AML-193 (cell line): ENCODE data around the gene WFDC5.
"Not testable (repeated sequence)": the region's sequence is repeated elsewhere in the genome, so short reads cannot be mapped to it uniquely, and the experiment has no call there.

Experiments used
- DNase-seq, 2 experiments: peaks; one replicate each; lab custom pipeline; 2025; lab: John Stamatoyannopoulos, UW

WFDC5 gene

GRCh38 chr20:45114465-45115385 is at the start of gene WFDC5:
Gene WFDC5 (minus strand): TSS chr20:45115174. CDS start chr20:45115083, 91 bp downstream.
- no peak for DNase-seq

DNA sequence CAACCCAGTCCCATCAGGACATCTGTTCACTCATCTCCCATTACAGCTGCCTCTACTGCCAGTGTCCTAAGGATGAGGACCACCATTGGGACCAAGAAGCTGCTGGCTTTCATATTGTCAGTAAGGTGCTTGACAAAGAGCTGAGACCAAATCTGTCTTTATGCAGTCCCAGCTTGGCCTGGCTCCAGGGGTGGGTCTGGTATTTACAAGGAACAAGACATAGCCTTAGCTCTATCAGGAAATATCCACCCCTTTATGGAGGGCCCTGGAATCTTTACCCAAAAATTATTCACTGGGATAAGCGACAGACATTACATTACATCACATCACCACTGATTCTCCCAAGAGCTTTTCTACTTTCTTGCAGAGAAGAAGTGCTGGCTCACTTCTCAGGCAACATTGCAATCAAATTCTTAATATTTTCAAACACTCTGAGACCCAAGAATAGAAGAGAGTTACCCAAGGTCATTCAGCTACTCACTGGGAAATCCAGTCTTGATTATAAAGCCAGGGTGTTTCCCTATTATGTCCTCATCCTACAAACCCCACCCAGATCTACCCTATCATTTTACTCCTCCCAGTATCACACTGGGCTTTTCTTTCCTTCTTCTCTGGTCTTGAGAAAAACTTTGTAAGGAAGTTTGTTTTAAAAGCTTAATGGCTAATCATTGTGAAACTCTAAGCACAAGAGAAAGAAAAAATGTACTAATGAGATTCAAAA is 48.3 kb upstream of the WFDC5 start:
- DNase-seq: no peak

DNA sequence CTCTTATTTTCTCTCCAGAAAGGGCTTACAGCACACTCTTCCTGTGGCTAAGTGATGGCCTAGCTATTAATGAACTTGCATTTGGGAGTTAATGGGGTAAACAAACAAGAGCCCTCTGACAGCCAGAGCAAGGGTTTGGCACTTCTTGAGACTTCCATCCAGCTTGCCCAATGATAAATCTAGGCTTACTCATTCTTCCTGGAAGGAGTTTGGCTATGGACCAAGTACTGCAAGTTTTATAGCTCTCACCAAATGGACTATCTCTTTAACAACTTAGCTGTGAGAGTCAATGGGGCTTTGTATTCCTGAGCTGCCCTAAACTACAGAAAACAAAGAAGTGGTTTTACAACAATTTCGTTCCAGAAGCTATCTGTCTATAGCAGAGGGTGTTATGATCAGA is 43.0 kb upstream of the WFDC5 start:
- no peak for DNase-seq

DNA sequence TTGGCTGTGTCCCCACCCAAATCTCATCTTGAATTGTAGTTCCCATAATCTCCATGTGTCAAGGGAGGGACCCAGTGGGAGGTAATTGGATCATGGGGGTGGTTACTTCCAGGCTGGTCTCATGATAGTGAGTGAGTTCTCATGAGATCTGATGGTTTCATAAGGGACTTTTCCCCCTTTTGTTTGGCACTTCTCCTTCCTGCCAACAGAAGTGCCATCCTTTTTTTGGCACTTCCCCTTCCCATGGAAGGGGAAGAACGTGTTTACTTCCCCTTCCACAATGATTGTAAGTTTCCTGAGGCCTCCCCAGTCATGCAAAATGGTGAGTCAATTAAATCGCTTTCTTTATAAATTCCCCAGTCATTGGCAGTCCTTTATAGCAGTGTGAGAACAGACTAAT is 41.7 kb upstream of the WFDC5 start:
- no peak for DNase-seq

DNA sequence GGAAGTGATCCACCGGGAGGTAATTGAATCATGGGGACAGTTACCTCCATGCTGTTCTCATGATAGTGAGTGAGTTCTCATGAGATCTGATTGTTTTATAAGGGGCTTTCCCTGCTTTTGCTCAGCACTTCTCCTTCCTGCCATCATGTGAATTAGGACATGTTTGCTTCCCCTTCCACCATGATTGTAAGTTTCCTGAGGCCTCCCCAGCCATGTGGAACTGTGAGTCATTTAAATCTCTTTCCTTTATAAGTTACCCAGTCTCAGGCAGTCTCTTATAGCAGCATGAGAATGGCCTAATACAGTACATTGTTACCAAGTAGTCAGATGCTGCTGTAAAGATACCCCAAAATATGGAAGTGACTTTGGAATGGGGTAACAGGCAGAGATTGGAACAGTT is 39.8 kb upstream of the WFDC5 start:
- not testable (repeated sequence) for DNase-seq

- no peak for DNase-seq
Observed at GRCh38 chr20:45154183-45154582, 39.2 kb upstream of the WFDC5 start.

DNA sequence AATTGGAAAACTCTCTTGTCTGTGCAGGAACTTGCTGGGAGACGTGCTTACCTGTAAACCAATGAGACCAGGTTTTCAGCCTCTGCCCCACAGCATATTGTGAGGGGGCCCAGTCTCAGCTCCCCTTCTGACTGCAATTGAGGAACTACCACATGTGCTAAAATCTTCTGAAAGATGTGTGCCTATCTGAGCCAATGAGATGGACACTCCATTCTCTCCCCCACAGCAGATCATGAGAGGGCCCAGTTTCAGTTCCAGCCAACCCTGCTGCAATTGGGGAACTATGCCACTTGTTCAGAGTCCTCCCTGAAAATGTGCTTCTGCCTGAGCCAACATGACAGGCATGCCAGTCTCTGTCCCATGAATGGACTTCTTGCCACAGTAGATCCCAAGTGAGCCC is 38.8 kb upstream of the WFDC5 start:
- DNase-seq: no peak

DNA sequence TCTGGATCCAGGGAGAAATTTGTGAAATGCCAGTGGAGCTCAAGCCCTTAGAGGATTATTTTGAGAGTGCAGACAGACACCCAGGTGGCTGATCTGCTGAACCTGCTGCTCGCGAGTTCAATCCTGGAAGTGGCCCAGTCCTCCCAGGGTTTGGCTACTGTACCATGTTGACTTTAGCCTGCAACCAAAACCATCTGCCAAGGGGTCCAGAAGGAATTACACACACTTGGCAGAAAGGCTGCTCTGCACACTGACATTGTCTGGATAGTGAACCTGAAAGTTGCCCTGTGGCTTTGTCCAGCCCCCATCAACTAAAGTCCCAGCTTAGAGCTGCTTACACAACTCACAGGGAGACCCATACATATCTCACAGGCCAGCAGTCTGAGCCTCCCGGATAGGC is 38.2 kb upstream of the WFDC5 start:
- no peak for DNase-seq

DNA sequence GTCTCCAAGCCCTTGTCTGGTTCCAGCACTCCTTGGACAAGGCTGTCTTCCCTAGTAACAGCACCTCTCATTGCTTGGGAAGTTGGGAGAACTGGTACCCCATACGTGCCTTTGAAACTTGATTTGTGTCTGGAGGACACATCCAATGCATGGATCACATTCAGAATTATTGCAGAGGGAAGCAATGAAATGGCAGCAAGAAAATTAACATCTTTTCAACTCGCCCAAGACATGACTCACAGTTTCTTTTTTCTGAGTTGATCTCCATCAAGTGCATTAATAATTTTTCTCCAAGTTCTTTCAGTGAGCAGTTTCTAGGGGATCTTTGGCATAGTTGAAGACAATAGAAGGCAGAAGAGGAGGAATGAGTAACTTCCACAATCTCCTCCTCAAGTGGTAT is 37.4 kb upstream of the WFDC5 start:
- no peak for DNase-seq

DNA sequence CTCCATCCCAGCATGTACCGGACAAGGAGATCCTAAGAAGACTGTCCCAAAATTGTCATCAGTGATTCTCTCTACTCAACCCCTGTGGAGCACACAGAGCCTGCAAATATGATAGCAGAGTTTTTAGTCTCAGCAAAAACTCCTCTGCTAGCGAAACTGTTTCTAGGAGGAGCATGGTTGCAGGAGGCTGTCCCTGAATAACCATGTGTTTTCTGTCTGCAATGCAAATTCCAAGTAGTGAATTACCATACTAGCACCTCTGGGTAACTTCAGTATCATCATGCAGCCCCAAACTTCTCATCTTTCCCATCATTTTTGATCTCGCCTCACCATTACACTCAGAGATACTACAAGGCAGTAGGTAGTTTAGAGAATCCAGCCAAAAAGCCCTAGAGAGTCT is 34.1 kb upstream of the WFDC5 start:
- no peak for DNase-seq

DNA sequence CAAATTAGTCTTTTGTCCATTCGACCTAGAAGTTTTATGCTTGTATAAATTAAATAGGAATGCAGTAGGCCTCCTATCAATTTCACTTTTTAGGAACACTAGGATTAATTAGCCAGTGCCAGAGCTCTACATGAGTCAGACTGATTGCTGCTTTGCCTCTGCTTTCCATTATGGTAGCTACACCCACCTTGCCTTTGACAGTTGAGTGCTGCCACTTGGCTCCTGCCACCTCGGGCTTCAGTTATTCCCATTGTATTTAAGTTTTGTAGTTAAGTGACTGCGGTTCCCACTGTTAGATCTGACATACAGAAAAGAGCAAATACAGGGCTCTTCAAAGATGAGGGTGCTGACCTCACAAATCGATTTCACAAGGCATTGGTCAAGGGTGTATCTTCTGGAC is 25.9 kb upstream of the WFDC5 start:
- DNase-seq: no peak

DNA sequence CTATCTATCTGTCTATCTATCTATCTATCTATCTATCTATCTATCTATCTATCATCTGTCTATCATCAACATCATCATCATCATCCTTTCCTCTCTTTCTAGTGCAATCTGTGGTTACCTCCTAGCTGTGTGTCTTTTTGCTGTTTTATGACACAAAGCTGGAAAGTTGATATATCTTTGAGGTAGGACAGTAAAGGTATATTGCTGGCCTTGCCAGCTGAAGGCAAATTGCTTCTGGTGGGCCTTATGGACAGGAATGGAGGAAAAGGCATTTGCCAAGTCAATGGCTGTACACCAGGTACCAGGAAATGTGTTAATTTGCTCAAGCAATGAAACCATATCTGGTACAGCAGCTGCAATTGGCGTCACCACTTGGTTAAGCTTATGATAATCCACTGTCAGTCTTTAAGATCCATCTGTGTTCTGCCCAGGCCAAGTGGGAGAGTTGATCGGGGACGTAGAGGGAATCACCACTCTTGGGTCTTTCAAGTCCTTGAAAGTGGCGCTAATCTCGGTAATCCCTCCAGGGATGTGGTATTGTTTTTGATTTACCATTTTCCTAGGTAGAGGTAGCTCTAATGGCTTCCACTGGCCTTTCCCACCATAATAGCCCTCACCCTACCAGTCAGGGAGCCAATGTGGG is 24.9 kb upstream of the WFDC5 start:
- DNase-seq: not testable (repeated sequence)

DNA sequence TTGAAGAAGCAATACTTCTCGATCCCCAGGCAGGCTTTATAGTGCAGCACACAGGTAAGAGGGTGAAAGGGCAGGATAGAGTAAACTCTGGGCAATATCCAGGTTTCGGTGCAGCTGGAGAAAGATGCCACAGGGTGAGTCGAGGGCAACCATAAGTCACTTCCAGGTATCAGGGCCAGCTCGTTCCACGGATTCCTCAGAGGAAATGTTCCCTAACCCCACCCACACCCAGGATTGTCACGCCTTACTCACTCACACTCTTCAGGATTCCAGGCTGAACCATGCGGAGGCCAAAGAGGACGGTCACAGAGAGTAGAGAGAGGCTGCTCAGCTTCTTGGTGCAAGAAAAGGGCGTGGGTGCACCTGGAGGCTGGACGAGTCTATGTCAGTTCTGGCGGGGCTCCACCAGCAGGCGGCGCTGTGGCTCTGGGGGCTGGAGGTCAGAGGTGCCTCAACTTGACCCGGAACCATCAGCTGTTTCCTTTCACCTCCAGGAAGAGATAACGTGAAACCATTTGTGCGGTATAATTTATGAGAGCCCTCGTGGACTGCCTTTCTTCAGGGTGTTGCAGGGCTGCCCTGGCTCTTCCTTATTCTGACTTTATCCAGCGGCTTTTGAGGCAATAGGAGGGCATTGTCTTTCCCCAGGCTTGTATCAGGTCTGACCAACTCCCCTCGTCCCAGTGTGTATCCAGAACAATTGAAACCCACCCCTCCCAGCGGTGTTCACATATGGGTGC is 23.8 kb upstream of the WFDC5 start:
- peak; percentile 53 to 81 for DNase-seq

DNA sequence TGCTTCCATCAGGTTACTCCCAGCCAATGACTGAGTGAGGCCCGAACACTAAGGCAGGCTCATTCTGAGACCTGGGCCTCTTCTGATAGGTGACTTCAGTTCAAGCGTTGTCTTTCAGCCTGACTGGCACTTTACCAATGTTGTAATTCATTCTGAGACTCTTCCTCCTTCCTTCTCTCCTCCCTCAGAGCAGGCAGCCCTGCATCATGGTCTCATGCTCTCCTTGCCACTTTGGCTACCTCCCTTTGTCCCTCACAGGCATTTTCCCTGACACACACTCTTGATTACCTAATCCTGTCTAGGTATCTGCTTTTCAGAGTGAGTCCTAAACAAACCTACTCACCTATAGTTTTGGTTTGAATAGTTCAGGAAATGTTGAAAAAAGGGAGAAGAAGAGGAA is 21.9 kb upstream of the WFDC5 start:
- no peak for DNase-seq

- no peak for DNase-seq
Observed at GRCh38 chr20:45128099-45128498, 13.1 kb upstream of the WFDC5 start.

- DNase-seq: no peak
Observed at GRCh38 chr20:45124365-45124764, 9.4 kb upstream of the WFDC5 start, which contains the start of gene WFDC12. Gene WFDC12 (minus strand): TSS chr20:45124465. CDS start chr20:45124447, 18 bp downstream.

DNA sequence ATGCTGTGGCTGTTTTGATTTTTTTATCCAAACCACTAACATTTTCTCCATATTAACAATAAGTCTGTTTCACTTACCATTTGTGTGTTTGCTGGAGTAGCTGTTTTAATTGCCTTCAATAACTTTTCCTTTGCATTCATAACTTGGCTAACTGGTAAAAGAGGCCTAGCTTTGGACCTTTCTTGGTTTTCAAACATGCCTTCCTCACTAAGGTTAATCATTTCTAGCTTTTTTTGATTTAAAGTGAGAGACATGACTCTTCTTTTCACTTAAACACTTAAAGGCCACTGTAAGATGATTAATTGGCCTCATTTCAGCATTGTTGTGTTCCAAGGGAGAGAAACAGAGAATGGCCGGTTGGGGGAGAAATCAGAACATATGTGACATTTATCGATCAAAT is 6.4 kb upstream of the WFDC5 start:
- no peak for DNase-seq

DNA sequence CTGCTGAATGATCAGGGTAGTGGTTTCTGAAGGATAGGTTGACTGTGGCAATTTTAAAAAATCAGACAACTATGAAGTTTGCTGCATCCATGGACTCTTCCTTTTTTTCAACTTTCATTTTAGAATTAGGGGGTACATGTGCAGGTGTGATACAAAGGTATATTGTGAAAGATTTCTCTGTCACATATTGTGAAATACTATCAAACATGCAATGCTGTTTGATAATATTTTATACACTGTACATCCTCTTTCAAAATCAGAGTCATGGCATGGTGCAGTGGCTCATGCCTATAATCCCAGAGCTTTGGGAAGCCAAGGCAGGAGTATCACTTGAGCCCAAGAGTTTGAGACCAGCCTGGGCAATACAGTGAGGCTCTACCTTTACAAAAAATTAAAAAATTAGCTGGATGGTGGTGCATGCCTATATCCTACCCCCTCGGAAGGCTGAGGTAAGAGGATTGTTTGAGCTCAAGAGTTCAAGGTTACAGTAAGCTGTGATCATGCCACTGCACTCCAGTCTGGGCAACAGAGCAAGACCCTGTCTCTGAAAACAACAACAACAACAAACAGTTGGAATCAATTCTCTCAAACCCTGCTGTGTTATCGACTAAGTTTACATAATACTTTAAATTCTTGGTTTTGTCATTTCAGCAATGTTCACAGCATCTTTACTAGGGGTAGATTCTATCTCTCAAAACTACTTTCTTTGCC is 4.7 kb upstream of the WFDC5 start:
- no peak for DNase-seq

DNA sequence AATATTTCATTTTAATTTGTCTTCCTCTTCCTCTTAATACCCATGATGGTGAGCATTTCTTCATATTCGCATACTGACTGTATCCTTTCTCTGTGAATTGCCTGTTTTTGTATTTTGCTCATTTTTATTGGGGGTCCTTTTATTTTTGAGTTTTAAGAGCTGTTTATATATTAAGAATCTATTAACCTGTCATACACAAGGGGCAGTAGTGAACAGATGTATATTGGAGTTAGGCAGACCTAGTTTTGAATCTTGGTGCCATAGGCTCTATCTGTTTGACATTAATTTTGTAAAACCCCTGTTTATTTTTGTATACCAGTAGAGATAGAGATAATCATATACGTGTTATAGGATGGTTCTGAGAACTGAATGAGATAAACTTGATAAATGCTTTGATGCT is 3.1 kb upstream of the WFDC5 start:
- no peak for DNase-seq

DNA sequence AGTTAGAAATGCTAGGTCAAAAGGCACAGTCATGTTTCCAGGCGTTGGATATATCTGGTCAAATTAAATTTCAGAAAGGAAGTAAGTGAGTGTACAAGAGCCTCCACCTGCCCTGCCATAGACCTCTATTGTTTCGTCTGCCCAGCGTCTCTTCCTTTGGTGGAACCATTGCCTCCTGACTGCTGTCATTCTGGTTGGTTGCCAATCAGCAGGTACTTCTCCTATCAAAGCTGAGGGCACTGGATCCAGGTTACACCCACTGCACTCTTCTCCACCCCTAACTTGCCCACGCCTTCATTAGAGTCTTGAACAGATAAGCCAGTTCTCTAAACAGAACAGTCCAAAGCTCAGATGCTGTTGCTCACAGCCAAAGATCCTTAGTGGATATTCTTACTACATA is 2.6 kb upstream of the WFDC5 start:
- no peak for DNase-seq

GRCh38 chr20:45115829-45116228 is 855 bp upstream of the WFDC5 start:
- DNase-seq: no peak
